Astrocyte (in vitro differentiated cells and primary cell): ENCODE results near the gene ARF1. TPM values are rescaled to one million over a fixed set of nuclear protein-coding genes. Genes with fewer than 3 reads are reported as not detected.

Experiments used
- DNase-seq: peaks from one replicate; pipeline ENCODE4 v3.0.0-alpha.2; 2010; ENCODE audit warnings: low read depth
- FAIRE-seq: peaks from 2 replicates; lab custom pipeline; 2011; peaks lifted over from hg19 to GRCh38; lab: Jason Lieb, UNC
- H2AFZ ChIP-seq: 2 replicates; pipeline ENCODE4 v1.6.0; 2012; ENCODE audit warnings: low read depth, low read length, inconsistent platforms
- H3K27ac ChIP-seq: 2 replicates; pipeline ENCODE4 v1.5.1; 2011; ENCODE audit warnings: low read depth, low read length, inconsistent platforms
- H3K27me3 ChIP-seq: 2 replicates; pipeline ENCODE4 v1.6.0; 2011; ENCODE audit warnings: low read length, inconsistent platforms; ENCODE audit not compliant: insufficient read depth
- H3K36me3 ChIP-seq: 2 replicates; pipeline ENCODE4 v1.5.1; 2011; ENCODE audit warnings: low read length, inconsistent platforms; ENCODE audit not compliant: insufficient read depth
- H3K4me1 ChIP-seq: 2 replicates; pipeline ENCODE4 v1.5.1; 2011; ENCODE audit warnings: low read length, inconsistent platforms; ENCODE audit not compliant: insufficient read depth
- H3K4me2 ChIP-seq: 2 replicates; pipeline ENCODE4 v1.6.0; 2012; ENCODE audit warnings: low read length, inconsistent platforms
- H3K4me3 ChIP-seq: 2 replicates; pipeline ENCODE4 v1.5.1; 2011; ENCODE audit warnings: low read depth, mild to moderate bottlenecking, low read length, inconsistent platforms; ENCODE audit not compliant: insufficient read depth
- H3K79me2 ChIP-seq: 2 replicates; pipeline ENCODE4 v1.6.0; 2012; ENCODE audit warnings: mild to moderate bottlenecking, low read length, inconsistent platforms; ENCODE audit not compliant: insufficient read depth
- H3K9ac ChIP-seq: 2 replicates; pipeline ENCODE4 v1.6.0; 2012; ENCODE audit warnings: mild to moderate bottlenecking, low read length, inconsistent platforms
- H3K9me3 ChIP-seq: 2 replicates; pipeline ENCODE4 v1.5.1; 2012; ENCODE audit warnings: low read depth, mild to moderate bottlenecking, low read length, inconsistent platforms; ENCODE audit not compliant: insufficient read depth
- H4K20me1 ChIP-seq: 2 replicates; pipeline ENCODE4 v1.6.0; 2012; ENCODE audit warnings: low read length, inconsistent platforms; ENCODE audit not compliant: insufficient read depth
- H3K27ac Mint-ChIP-seq: one replicate; pipeline ENCODE4 v1.8.0; 2021; ENCODE audit warnings: mild to moderate bottlenecking, mixed read lengths; ENCODE audit not compliant: unreplicated experiment
- H3K27me3 Mint-ChIP-seq: one replicate; pipeline ENCODE4 v1.8.0; 2021; ENCODE audit warnings: low read depth, mixed read lengths; ENCODE audit not compliant: unreplicated experiment
- H3K36me3 Mint-ChIP-seq: one replicate; pipeline ENCODE4 v1.8.0; 2021; ENCODE audit warnings: low read depth, mixed read lengths; ENCODE audit not compliant: unreplicated experiment
- H3K4me1 Mint-ChIP-seq: one replicate; pipeline ENCODE4 v1.8.0; 2021; ENCODE audit warnings: low read depth, mixed read lengths; ENCODE audit not compliant: unreplicated experiment
- H3K4me3 Mint-ChIP-seq: one replicate; pipeline ENCODE4 v1.8.0; 2021; ENCODE audit warnings: mild to moderate bottlenecking, moderate library complexity, mixed read lengths; ENCODE audit not compliant: unreplicated experiment
- H3K9me3 Mint-ChIP-seq: one replicate; pipeline ENCODE4 v1.8.0; 2021; ENCODE audit warnings: mild to moderate bottlenecking, mixed read lengths; ENCODE audit not compliant: unreplicated experiment
- EZH2 ChIP-seq: IDR thresholded peaks from 2 replicates; pipeline ENCODE4 v1.6.1; 2012; ENCODE audit warnings: mild to moderate bottlenecking, low read length, inconsistent platforms; ENCODE audit not compliant: insufficient read depth
- total RNA-seq: library from RNA; stranded (reverse); gene quantifications from 2 replicates; pipeline ENCODE4 v1.2.1, GENCODE V29; 2021
- TF ChIP-seq, protein P1 (sequence below): IDR thresholded peaks from 2 replicates; pipeline ENCODE4 v1.5.1; 2011; ENCODE audit warnings: low read depth, mild to moderate bottlenecking, inconsistent platforms, low read length, moderate library complexity; ENCODE audit not compliant: insufficient read depth

Gene ARF1
- total RNA-seq, 1 donor from 2014 or later = 431 TPM

DNA sequence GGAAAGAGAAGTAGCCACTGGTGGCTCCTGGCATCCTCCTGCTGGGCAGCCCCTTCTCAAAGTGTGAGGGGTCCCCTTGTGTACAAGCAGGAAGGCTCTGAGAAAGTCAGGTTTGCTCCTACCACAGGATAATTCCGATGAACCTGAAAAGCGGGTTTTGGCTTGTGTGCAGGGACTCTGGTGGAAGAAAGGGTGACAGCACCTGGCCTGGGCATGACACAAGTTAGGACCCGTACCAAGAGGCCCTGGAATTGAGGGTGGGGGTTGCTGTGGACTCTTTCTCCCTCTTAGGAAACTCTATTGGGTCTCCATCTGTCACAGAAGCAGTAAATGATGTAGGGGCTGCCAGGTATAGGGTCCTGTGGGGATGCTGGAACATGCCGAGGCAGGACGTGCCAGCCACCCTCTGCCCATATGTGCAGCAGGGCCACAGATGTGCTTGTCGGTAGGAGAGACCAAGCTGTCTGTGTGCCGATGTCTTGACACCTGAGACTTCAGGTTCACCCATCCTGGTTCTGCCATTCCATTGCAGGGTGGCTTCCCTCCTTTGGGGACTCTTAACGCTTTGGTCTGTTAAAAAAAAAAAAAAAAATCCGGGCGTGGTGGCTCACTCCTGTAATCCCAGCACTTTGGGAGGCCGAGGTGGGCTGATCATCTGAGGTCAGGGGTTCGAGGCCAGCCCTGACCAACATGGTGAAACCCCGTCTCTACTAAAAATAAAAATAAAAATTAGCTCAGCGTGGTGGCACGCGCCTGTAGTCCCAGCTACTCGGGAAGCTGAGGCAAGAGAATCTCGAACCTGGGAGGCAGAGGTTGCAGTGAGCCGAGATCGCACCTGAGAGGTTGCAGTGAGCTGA lies 10.8 kb downstream of the ARF1 start:
- DNase-seq = no peak
- no peak overlapping the region for H2AFZ ChIP-seq
- H3K4me1 ChIP-seq = peaks cover 21% of the 10 kb centered on the region
- H3K27me3 ChIP-seq = no peaks in the 10 kb centered on the region
- H3K4me3 ChIP-seq = no peak overlapping the region
- H3K27ac ChIP-seq = no peak overlapping the region
- peaks cover 3% of the 10 kb centered on the region for H3K9me3 Mint-ChIP-seq
- H3K27ac Mint-ChIP-seq = no peak overlapping the region
- peaks cover 17% of the 10 kb centered on the region for H3K36me3 Mint-ChIP-seq
- no peak overlapping the region for H3K4me2 ChIP-seq
- no peak overlapping the region for H3K9ac ChIP-seq
- peaks cover 19% of the 10 kb centered on the region for H3K36me3 ChIP-seq
- no peaks in the 10 kb centered on the region for H3K27me3 Mint-ChIP-seq
- H3K9me3 ChIP-seq = peaks cover 10% of the 10 kb centered on the region
- FAIRE-seq = no peak
- no peak overlapping the region for H3K4me3 Mint-ChIP-seq
- TF ChIP-seq, protein P1, sequence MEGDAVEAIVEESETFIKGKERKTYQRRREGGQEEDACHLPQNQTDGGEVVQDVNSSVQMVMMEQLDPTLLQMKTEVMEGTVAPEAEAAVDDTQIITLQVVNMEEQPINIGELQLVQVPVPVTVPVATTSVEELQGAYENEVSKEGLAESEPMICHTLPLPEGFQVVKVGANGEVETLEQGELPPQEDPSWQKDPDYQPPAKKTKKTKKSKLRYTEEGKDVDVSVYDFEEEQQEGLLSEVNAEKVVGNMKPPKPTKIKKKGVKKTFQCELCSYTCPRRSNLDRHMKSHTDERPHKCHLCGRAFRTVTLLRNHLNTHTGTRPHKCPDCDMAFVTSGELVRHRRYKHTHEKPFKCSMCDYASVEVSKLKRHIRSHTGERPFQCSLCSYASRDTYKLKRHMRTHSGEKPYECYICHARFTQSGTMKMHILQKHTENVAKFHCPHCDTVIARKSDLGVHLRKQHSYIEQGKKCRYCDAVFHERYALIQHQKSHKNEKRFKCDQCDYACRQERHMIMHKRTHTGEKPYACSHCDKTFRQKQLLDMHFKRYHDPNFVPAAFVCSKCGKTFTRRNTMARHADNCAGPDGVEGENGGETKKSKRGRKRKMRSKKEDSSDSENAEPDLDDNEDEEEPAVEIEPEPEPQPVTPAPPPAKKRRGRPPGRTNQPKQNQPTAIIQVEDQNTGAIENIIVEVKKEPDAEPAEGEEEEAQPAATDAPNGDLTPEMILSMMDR = no peak
- TF ChIP-seq EZH2 = no peak
- H3K79me2 ChIP-seq = peaks cover 100% of the 10 kb centered on the region
- peaks cover 100% of the 10 kb centered on the region for H4K20me1 ChIP-seq
- peaks cover 60% of the 10 kb centered on the region for H3K4me1 Mint-ChIP-seq

DNA sequence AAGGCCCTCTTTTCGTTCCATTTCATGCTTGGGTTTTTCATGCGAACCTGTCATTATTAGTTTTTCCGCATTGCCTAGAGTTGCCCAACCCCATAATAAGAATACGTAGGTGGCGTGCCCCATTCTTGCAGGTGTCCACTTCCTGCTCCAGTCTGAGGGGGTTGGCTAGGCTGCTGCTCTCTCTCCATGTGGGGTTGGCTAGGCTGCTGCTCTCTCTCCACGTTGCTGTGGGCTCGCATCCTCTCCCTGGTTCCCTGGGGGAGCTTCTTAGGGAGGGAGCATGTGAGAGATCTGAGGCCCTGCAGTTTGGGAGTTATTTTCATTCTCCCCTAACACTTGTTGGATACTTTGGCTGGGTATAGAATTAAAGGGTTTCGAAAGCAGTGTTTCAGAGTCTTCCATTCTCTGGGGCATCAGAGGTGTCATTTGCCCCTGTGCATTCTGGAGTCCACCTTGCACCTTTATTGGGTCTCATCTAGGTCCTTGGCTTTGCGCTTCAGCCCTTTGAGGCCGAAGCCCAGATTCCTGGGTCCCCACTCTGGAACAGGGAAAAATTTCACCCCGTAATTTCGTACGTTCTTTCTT lies 12.0 kb downstream of the ARF1 start:
- H3K4me3 ChIP-seq = no peak overlapping the region
- Mint-ChIP-seq H3K27ac (no peak overlapping the region), H3K27me3 (no peaks in the 10 kb centered on the region), H3K4me3 (no peak overlapping the region), H3K9me3 (peaks cover 3% of the 10 kb centered on the region), H3K36me3 (peaks cover 15% of the 10 kb centered on the region), H3K4me1 (peaks cover 48% of the 10 kb centered on the region)
- peaks cover 100% of the 10 kb centered on the region for H4K20me1 ChIP-seq
- DNase-seq (no peak), FAIRE-seq (no peak)
- H3K9me3 ChIP-seq = peaks cover 10% of the 10 kb centered on the region
- H2AFZ ChIP-seq = no peak overlapping the region
- no peaks in the 10 kb centered on the region for H3K27me3 ChIP-seq
- H3K4me1 ChIP-seq = peaks cover 12% of the 10 kb centered on the region
- TF ChIP-seq, protein P1 = no peak
- no peak for TF ChIP-seq EZH2
- peaks cover 100% of the 10 kb centered on the region for H3K79me2 ChIP-seq
- no peak overlapping the region for H3K27ac ChIP-seq
- no peak overlapping the region for H3K9ac ChIP-seq
- peaks cover 21% of the 10 kb centered on the region for H3K36me3 ChIP-seq
- no peak overlapping the region for H3K4me2 ChIP-seq
